ENCODE results near the gene UBE3B. TPM values are rescaled to one million over a fixed set of nuclear protein-coding genes. Genes with fewer than 3 reads are reported as not detected.

Gene UBE3B
- total RNA-seq, 4 donors from 2014 or later = 42.7 to 49.9 (median 46.3) TPM

DNA sequence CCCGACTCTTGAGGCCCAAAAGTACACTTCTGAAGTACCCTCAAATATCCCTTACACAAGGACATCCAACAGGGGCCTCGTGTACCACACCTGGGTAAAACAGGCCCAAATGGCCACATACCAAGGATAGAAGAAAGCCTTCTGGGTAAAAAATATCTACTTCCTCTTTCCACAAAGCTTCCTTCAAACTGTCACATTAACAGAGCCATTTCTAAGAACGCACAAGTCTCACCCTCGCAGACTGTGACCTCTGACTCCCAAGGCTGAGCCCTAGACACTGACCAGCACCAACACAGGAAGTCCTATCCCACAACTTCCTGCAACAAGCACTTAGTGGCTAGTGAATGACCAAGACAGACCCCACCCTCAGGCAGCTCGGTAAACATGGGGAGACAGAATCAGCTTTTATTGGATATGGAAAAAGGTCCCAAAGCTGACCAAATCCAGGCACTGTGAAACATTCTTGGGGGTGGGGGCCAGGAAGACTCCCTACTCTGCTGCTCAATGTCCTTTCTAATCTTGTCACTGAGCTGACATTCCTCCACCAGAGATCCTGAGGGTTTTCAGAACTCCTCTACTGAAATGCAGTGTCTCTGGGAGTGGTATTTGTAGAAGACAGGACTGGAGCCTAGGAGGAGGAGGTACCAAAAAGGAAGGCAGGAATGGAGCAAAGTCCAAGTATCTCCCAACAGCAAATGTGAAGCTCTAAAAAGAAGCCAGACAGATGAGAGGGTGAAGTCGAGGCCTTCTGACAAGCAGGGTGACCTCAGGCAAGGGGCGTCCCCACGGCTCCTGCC lies 16.2 kb upstream of the UBE3B start:
- 61 to 67% methylated on average over 8 of the region's 8 CpGs for WGBS, 2 donors
- H3K4me3 ChIP-seq (ENCODE audit: low read depth, poor library complexity, severe bottlenecking) = no peak overlapping the region
- intact Hi-C loops (cut with DNase I; ENCODE audit: low total_unique reads) = no loop called here
- DNase-seq (ENCODE audit: low spot score in 2 of 2) = no peak
- TF ChIP-seq, protein P1, sequence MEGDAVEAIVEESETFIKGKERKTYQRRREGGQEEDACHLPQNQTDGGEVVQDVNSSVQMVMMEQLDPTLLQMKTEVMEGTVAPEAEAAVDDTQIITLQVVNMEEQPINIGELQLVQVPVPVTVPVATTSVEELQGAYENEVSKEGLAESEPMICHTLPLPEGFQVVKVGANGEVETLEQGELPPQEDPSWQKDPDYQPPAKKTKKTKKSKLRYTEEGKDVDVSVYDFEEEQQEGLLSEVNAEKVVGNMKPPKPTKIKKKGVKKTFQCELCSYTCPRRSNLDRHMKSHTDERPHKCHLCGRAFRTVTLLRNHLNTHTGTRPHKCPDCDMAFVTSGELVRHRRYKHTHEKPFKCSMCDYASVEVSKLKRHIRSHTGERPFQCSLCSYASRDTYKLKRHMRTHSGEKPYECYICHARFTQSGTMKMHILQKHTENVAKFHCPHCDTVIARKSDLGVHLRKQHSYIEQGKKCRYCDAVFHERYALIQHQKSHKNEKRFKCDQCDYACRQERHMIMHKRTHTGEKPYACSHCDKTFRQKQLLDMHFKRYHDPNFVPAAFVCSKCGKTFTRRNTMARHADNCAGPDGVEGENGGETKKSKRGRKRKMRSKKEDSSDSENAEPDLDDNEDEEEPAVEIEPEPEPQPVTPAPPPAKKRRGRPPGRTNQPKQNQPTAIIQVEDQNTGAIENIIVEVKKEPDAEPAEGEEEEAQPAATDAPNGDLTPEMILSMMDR (IDR thresholded peaks at IDR 0.05) = no peak
- no peak for TF ChIP-seq POLR2A (IDR thresholded peaks at IDR 0.05)

DNA sequence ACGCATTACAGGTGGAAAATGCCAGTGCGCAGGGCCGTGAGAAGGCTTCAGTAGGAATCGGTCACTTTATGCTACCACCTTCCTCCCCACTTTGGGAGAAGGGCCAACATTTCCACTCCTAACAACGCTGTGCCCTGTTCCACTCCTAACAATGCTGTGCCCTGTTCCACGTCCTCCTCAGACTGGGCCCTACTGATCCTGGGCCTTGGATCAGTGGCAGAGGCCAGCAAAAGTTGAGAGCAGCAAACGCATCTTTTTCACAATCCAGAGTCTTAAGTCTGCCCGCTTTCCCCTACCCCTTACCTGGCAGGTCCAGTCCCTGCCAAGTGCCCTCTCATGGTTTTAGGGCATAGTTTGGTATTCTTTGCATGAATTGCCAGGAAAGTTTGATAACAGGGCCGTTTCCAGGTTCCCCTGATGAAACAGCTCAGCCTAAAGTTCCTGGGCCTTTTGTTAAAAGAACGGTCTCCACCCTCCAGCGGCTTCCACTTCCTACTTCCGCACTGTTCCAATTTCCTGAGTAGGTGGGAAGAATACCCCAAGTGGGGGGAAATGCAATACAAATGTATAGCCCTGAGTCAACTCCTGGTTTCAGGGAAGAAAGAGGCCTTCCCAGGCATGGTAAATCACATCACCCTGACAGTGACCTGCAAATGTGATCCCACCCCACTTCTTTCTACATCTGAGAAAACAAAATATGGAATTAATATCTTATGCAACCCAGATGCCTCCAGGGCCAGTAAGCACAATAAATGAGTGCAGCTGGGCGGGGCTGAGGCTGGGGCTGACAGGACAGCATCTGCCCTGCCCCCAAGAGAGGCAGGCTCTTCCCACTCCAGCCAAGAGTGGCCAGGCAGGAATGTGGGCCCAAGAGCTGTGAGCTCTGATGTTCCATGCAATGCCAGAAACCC lies 15.3 kb upstream of the UBE3B start:
- WGBS, 2 donors = 41 to 43% methylated on average over 13 of the region's 13 CpGs
- DNase-seq (ENCODE audit: low spot score in 2 of 2) = peak; percentile 87 to 97
- TF ChIP-seq, protein P1 (IDR thresholded peaks at IDR 0.05) = no peak
- no peak for TF ChIP-seq POLR2A (IDR thresholded peaks at IDR 0.05)
- intact Hi-C loops (cut with DNase I; ENCODE audit: low total_unique reads) = no loop called here
- no peak overlapping the region for H3K4me3 ChIP-seq (ENCODE audit: low read depth, poor library complexity, severe bottlenecking)

GRCh38 chr12:109462868-109463692 lies 14.4 kb upstream of the UBE3B start:
- no peak overlapping the region for H3K4me3 ChIP-seq (ENCODE audit: low read depth, poor library complexity, severe bottlenecking)
- DNase-seq (ENCODE audit: low spot score in 2 of 2) = peak; percentile 81 to 96
- intact Hi-C loops (cut with DNase I; ENCODE audit: low total_unique reads) = no loop called here
- no peak for TF ChIP-seq POLR2A (IDR thresholded peaks at IDR 0.05)
- TF ChIP-seq, protein P1 (IDR thresholded peaks at IDR 0.05) = no peak
- 22 to 30% methylated on average over 13 to 14 of the region's 14 CpGs for WGBS, 2 donors

DNA sequence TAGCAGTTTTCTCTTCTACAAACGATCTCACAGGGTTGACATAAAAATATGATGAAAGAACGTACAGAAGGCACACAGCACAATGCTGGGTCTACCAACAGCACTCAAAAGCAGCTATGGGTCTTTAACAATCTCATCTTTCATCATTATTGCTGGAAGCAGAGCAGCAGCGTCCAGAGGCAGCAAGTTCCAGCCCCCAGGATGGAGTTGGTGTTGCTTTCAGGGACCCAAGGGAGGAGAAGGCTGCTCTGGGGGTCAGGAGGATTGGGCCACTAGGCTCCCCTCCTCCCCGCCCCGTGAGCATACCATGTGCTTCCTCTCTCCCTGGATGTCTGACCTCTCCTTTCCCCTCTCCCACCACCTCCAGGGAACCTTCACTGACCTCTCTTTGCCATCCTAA lies 13.7 kb upstream of the UBE3B start:
- intact Hi-C loops (cut with DNase I; ENCODE audit: low total_unique reads) = no loop called here
- 52 to 54% methylated on average over 5 of the region's 5 CpGs for WGBS, 2 donors
- TF ChIP-seq, protein P1 (IDR thresholded peaks at IDR 0.05) = no peak
- TF ChIP-seq POLR2A (IDR thresholded peaks at IDR 0.05) = no peak
- H3K4me3 ChIP-seq (ENCODE audit: low read depth, poor library complexity, severe bottlenecking) = no peak overlapping the region
- DNase-seq (ENCODE audit: low spot score in 2 of 2) = no peak

- intact Hi-C loops (cut with DNase I; ENCODE audit: low total_unique reads) = no loop called here
- no peak overlapping the region for H3K4me3 ChIP-seq (ENCODE audit: low read depth, poor library complexity, severe bottlenecking)
- TF ChIP-seq, protein P1 (IDR thresholded peaks at IDR 0.05) = no peak
- TF ChIP-seq POLR2A (IDR thresholded peaks at IDR 0.05) = no peak
- WGBS, 2 donors = 88 to 90% methylated on average over 14 of the region's 14 CpGs
- no peak for DNase-seq (ENCODE audit: low spot score in 2 of 2)
These were observed 12.6 kb upstream of the UBE3B start for GRCh38 chr12:109464642-109465351.

Measured in lower leg skin (tissue), 4 donors.